PC-9 (cell line): ENCODE data around the gene SLX4IP. TPM values are rescaled to one million over a fixed set of nuclear protein-coding genes. Genes with fewer than 3 reads are reported as not detected.

Experiments used
- BruUV-seq: library from RNA; stranded (reverse); fragments of 400-500 nt; replicated peaks from 2 replicates; lab custom pipeline; 2021; lab: Mats Ljungman, UMichigan
- CTCF ChIA-PET: fragments of 300-600 bp; sonication (Branson Sonifier 250); formaldehyde crosslinking; loops from one replicate; lab custom pipeline; 2022; ENCODE audit warnings: antibody characterized with exemption; lab: Charles Lee
- POLR2A ChIA-PET: fragments of 300-600 bp; sonication (Branson Sonifier 250); formaldehyde crosslinking; loops from one replicate; lab custom pipeline; 2022; ENCODE audit warnings: antibody characterized with exemption; ENCODE audit not compliant: unreplicated experiment; lab: Charles Lee
- DNase-seq, 2 experiments: peaks; one replicate each; pipeline versions ENCODE4 v3.0.0 to v3.0.0-alpha.2; 2015 to 2022; ENCODE audit warnings: mixed read lengths in 1 of 2
- H2AFZ ChIP-seq: fragments of 200-600 bp; sonication (generic); 2 replicates; pipeline ENCODE4 v1.8.1; 2017; ENCODE audit warnings: antibody characterized with exemption
- H3F3A ChIP-seq: fragments of 200-600 bp; sonication (generic); 2 replicates; pipeline ENCODE4 v1.8.1; 2017; ENCODE audit warnings: antibody characterized with exemption, mild to moderate bottlenecking, low read depth; ENCODE audit not compliant: insufficient read depth
- H3K27ac ChIP-seq: fragments of 200-600 bp; sonication (generic); 2 replicates; pipeline ENCODE4 v1.6.1; 2016; ENCODE audit warnings: mixed run types
- H3K27me3 ChIP-seq: fragments of 200-600 bp; sonication (generic); 2 replicates; pipeline ENCODE4 v1.6.1; 2016; ENCODE audit warnings: low read depth, mixed run types; ENCODE audit not compliant: insufficient read depth
- H3K36me3 ChIP-seq: fragments of 200-600 bp; sonication (generic); 2 replicates; pipeline ENCODE4 v1.6.1; 2016; ENCODE audit warnings: low read depth, mixed run types
- H3K4me1 ChIP-seq: fragments of 200-600 bp; sonication (generic); replicated peaks from 2 replicates; pipeline ENCODE4 v1.6.1; 2016; ENCODE audit warnings: mixed run types; ENCODE audit not compliant: insufficient read depth
- H3K4me2 ChIP-seq: fragments of 200-600 bp; sonication (generic); 2 replicates; pipeline ENCODE4 v1.6.1; 2017; ENCODE audit warnings: mixed run types
- H3K4me3 ChIP-seq: fragments of 200-600 bp; sonication (generic); 2 replicates; pipeline ENCODE4 v1.6.1; 2016; ENCODE audit warnings: mixed run types
- H3K79me2 ChIP-seq: fragments of 200-600 bp; sonication (generic); 2 replicates; pipeline ENCODE4 v1.6.1; 2017; ENCODE audit warnings: low read depth, mixed run types
- H3K9me2 ChIP-seq: fragments of 200-600 bp; sonication (generic); 2 replicates; pipeline ENCODE4 v1.8.1; 2017; ENCODE audit warnings: mild to moderate bottlenecking; ENCODE audit not compliant: insufficient read depth
- H3K9me3 ChIP-seq: fragments of 200-600 bp; sonication (generic); 2 replicates; pipeline ENCODE4 v1.8.1; 2016; ENCODE audit warnings: low read depth; ENCODE audit not compliant: insufficient read depth
- H4K20me1 ChIP-seq: fragments of 200-600 bp; sonication (generic); 2 replicates; pipeline ENCODE4 v1.8.1; 2017; ENCODE audit not compliant: insufficient read depth
- EZH2 ChIP-seq: fragments of 200-600 bp; sonication (generic); IDR thresholded peaks from 2 replicates; pipeline ENCODE4 v1.8.0; 2017; ENCODE audit warnings: antibody characterized with exemption, low read depth
- intact Hi-C: fragments of 100-400 bp; cut with micrococcal nuclease; formaldehyde crosslinking; loops from one replicate; pipeline ENCODE4 v1.10.0; 2022; ENCODE audit not compliant: unreplicated experiment
- total RNA-seq: library from RNA; stranded (reverse); gene quantifications from 2 replicates; pipeline ENCODE4 v1.2.3, GENCODE V29; 2021
- TF ChIP-seq, protein P1 (sequence below): fragments of 200-600 bp; sonication (generic); conservative IDR thresholded peaks from 2 replicates; pipeline ENCODE4 v1.6.1; 2017; ENCODE audit warnings: mixed run types, antibody characterized with exemption, mild to moderate bottlenecking, moderate library complexity

SLX4IP gene
- total RNA-seq, 1 experiment from 2014 or later = 13.4 TPM

DNA sequence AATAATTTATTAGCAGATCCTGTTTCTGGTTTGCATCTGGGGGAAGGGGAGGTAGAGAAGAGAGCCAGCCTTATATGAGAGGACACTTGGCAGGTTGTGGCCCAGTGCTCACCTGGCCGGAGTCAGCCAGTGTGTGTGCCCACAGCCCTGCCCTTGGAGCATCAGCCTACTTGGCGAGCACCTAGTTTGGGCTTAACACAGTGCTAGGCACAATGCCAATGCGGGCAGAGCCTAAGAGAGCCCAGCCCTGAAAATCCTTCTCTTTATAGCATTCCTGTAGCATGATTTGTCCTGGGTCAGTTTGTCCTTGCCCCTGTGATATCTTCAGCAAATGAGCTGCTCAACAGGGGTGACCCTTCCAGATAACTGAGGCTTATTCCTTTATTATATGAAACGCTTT, 73.0 kb downstream of the SLX4IP start:
- no peak overlapping the region for H2AFZ ChIP-seq
- intact Hi-C loops = no loop called here
- no peaks in the 10 kb centered on the region for H3K9me2 ChIP-seq
- H3K27ac ChIP-seq = no peak overlapping the region
- TF ChIP-seq, protein P1, sequence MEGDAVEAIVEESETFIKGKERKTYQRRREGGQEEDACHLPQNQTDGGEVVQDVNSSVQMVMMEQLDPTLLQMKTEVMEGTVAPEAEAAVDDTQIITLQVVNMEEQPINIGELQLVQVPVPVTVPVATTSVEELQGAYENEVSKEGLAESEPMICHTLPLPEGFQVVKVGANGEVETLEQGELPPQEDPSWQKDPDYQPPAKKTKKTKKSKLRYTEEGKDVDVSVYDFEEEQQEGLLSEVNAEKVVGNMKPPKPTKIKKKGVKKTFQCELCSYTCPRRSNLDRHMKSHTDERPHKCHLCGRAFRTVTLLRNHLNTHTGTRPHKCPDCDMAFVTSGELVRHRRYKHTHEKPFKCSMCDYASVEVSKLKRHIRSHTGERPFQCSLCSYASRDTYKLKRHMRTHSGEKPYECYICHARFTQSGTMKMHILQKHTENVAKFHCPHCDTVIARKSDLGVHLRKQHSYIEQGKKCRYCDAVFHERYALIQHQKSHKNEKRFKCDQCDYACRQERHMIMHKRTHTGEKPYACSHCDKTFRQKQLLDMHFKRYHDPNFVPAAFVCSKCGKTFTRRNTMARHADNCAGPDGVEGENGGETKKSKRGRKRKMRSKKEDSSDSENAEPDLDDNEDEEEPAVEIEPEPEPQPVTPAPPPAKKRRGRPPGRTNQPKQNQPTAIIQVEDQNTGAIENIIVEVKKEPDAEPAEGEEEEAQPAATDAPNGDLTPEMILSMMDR = no peak
- TF ChIP-seq EZH2 = no peak
- H3F3A ChIP-seq = peaks cover 14% of the 10 kb centered on the region
- no peaks in the 10 kb centered on the region for H3K9me3 ChIP-seq
- ChIA-PET POLR2A (no interaction called here), CTCF (no interaction called here)
- no TSS peak for BruUV-seq
- no peak overlapping the region for H3K4me2 ChIP-seq
- no peaks in the 10 kb centered on the region for H4K20me1 ChIP-seq
- no peaks in the 10 kb centered on the region for H3K27me3 ChIP-seq
- H3K36me3 ChIP-seq = no peaks in the 10 kb centered on the region
- no peak overlapping the region for H3K4me3 ChIP-seq
- 0 out of 2 replicates have a peak, but pooled peaks cover 4% of the 10 kb centered on the region for H3K79me2 ChIP-seq
- peaks cover 17% of the 10 kb centered on the region for H3K4me1 ChIP-seq
- DNase-seq = no peak

DNA sequence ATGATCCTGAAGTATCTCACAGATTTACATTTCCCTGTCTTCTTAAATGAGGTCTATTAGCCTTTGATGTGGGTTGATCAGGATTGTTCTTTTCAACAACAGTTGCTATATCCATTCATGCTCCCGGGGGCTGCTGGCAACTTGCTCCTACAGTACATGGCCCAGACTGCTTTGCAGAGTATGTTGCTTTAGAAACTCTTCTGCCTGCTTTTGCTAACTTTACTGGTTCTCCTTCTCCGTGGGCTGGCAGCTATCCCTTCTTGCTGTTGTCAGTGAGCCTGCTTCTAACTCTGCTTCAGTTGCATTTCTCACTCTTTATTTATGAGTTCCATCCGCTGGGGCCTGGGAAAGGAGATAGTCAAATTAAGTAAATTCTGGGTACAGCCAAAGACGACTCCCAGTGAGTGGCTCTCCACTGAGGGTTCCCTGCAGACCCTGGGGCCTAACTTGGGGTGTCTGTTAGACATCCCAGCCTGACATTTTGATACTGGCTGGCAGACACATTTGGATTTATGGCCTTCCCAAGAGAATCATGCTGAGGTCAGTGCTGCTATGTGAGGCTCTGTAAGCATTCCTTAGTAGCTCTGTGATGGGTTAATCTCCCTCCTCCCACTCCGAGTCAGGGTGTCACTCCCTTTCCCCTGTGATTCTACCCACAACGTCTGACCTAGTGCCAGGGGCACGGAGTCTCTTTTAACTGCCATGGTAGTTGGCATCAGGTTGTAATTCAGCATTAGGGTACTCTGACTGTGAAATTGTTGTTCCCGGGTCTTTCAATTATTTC, 73.6 kb downstream of the SLX4IP start:
- ChIA-PET CTCF (interaction anchor here (0.6 kb wide), 1 partner anchor 47 kb away, joined by 6 read pairs; no protein-coding TSS in a partner anchor), POLR2A (no interaction called here)
- H3K9me3 ChIP-seq = no peaks in the 10 kb centered on the region
- intact Hi-C loops = no loop called here
- H3K36me3 ChIP-seq = no peaks in the 10 kb centered on the region
- no peak overlapping the region for H3K4me2 ChIP-seq
- no peaks in the 10 kb centered on the region for H3K9me2 ChIP-seq
- no peak for TF ChIP-seq EZH2
- TF ChIP-seq, protein P1 = no peak
- H3K4me1 ChIP-seq = peaks cover 17% of the 10 kb centered on the region
- no peaks in the 10 kb centered on the region for H4K20me1 ChIP-seq
- no peak overlapping the region for H3K4me3 ChIP-seq
- H3F3A ChIP-seq = peaks cover 14% of the 10 kb centered on the region
- no peak overlapping the region for H3K27ac ChIP-seq
- no peaks in the 10 kb centered on the region for H3K27me3 ChIP-seq
- H3K79me2 ChIP-seq = 0 out of 2 replicates have a peak, but pooled peaks cover 4% of the 10 kb centered on the region
- DNase-seq = no peak
- no TSS peak for BruUV-seq
- no peak overlapping the region for H2AFZ ChIP-seq

DNA sequence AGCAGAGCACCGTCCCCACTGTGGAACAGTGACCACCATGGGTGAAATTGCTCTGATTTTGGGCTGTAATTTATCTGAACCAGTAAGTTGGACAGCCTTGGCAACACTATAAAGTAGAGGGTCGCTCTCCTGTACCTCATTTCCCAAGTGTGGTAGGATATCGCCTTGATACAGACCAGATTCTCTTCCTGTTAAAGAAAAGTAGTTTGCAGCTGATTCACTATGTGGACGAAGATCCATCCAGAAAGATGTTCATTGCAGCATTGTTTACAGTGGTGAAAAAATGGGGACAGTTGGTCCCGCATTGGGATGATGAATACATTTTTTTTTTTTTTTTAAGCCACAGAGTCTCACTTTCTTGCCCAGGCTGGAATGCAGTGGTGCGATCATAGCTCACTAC, 74.3 kb downstream of the SLX4IP start:
- BruUV-seq = no TSS peak
- H3K9me2 ChIP-seq = no peaks in the 10 kb centered on the region
- peaks cover 14% of the 10 kb centered on the region for H3F3A ChIP-seq
- DNase-seq = no peak
- no peak overlapping the region for H3K27ac ChIP-seq
- TF ChIP-seq EZH2 = no peak
- TF ChIP-seq, protein P1 = no peak
- H3K79me2 ChIP-seq = 0 out of 2 replicates have a peak, but pooled peaks cover 4% of the 10 kb centered on the region
- no peak overlapping the region for H3K4me3 ChIP-seq
- no peaks in the 10 kb centered on the region for H3K27me3 ChIP-seq
- H3K9me3 ChIP-seq = no peaks in the 10 kb centered on the region
- no peaks in the 10 kb centered on the region for H3K36me3 ChIP-seq
- intact Hi-C loops = no loop called here
- H3K4me2 ChIP-seq = no peak overlapping the region
- no peak overlapping the region for H2AFZ ChIP-seq
- peaks cover 17% of the 10 kb centered on the region for H3K4me1 ChIP-seq
- POLR2A ChIA-PET = no interaction called here
- CTCF ChIA-PET = interaction anchor here (0.6 kb wide), 1 partner anchor 47 kb away, joined by 6 read pairs; no protein-coding TSS in a partner anchor
- no peaks in the 10 kb centered on the region for H4K20me1 ChIP-seq
